GM18508 (cell line): Measurements from ENCODE around the gene ZNF157.
"Not testable (repeated sequence)": the region's sequence is repeated elsewhere in the genome, so short reads cannot be mapped to it uniquely, and the experiment has no call there.

ENCODE experiments used
- ATAC-seq: cut with Tn5 transposase; IDR thresholded peaks from one replicate; pipeline ENCODE4 v1.9.1; 2021; ENCODE audit warnings: moderate number of reproducible peaks; ENCODE audit not compliant: insufficient read depth, unreplicated experiment

The ZNF157 gene

DNA sequence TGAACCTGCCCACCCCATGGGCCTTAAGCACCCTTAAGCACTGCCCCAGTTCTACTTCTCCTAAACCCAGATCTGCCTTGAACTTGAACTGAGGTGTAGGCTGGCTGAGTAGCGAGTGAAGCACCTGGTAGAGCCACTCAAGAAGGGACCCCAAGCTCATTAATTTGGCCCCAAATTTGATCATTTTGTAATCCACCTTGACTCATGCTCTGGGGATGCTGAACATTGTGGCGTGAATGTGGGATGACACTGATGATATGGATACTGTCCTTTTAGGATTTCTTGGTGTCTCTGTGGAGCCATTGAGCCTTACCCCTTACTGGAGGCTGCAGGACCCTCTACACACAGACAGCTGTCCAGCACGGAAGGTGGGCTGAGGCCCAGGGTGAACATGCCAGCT is at the start of gene ZNF157:
TSS of gene ZNF157 (plus strand) at position 301 of the 400 bp plus-strand sequence. CDS start at position 392, 91 bp downstream.
- ATAC-seq: no peak

DNA sequence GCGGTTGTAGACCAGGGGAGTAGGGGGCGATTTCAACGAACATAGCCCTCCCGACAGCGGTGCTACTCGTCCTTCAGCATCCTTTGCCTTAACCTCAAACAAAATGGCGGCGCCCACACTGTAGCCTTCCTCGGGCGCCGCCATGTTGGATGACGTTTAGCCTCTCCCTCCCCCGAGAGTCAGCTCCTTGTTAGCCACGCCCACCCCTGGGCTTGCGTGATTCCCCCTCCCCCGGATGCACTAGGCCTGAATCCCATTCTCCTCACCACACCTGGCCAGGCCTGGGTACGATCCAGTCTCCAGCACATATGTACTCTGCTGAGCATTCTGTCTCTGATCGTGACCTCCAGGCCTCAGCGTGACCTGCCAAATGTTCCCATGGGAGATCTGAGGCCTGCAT is 49.0 kb upstream of the ZNF157 start:
- no peak for ATAC-seq

DNA sequence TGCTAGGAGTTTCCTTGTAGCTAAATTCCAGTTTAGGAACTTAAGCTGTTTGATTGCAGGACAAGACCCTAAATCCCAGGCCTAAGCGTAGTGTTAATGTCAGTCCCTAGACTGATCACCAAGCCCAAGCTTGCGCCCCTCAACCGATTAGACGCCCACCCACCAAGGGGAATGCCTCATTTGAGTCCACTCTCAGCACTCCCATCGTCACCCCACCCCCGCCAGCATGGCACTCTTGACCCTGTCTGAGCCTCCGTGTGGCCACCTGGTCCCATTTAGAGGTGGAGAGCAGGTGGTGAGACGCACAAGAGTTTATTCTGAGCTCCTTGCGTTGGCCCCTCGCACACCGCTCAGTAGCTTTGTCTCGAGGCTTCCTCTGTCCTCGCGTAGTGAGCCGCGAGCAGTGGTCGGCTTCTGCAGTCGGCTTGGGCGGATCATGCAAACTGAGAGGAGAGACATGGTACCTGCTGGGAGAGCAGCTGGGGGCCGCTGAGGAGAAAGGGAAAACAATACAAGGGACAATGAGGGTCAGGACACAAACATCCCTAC is 48.5 kb upstream of the ZNF157 start:
- ATAC-seq: no peak

DNA sequence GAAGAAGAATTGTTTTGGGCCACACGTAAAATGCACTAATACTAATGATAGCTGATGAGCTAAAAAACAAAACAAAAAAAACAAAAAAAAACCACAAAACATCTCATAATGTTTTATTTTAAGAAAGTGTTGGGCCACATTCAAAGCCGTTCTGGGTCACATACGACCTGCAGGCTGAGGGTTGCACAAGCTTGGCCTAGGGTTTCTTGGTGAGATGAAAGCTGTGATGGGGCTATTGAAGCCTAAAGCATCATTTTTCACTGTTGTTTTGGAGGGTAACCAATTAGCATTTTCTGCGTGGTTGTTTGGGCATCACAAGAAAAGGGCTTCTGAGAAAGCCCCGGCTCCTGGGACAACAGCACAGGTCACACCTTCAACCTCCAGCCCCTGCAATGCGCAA is 42.5 kb upstream of the ZNF157 start:
- ATAC-seq: no peak

DNA sequence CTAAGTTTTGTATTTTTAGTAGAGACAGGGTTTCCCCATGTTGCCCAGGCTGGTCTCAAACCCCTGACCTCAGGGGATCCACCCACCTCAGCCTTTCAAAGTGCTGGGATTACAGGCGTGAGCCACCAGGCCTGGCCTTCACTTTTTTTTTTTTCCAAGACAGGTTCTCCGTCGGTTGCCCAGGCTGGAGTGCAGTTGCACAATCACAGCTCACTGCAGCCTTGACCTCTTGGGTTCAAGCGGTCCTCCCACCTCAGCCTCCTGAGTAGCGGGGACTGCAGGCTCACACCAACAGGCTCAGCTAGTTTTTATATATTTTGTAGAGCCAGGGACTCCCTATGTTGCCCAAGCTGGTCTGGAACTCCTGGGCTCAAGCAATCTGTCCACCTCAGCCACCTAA is 37.6 kb upstream of the ZNF157 start:
- ATAC-seq: not testable (repeated sequence)

DNA sequence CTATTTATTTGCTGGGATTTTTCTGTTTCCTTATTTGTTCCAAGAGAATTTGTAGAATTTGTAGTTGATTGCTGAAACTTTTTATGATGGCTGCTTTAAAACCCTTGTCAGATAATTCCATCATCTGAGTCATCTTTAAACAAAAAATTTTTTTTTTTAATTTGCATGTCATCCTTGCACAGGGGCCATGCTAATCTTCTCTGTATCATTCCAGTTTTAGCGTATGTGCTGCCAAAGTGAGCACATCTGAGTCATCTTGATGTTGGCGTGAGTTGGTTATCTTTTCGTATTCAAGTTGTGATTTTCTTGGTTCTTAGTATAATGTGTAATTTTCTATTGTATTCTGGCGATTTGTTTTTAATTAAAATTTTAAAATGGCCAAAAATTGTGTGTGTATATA is 18.7 kb upstream of the ZNF157 start:
- no peak for ATAC-seq

DNA sequence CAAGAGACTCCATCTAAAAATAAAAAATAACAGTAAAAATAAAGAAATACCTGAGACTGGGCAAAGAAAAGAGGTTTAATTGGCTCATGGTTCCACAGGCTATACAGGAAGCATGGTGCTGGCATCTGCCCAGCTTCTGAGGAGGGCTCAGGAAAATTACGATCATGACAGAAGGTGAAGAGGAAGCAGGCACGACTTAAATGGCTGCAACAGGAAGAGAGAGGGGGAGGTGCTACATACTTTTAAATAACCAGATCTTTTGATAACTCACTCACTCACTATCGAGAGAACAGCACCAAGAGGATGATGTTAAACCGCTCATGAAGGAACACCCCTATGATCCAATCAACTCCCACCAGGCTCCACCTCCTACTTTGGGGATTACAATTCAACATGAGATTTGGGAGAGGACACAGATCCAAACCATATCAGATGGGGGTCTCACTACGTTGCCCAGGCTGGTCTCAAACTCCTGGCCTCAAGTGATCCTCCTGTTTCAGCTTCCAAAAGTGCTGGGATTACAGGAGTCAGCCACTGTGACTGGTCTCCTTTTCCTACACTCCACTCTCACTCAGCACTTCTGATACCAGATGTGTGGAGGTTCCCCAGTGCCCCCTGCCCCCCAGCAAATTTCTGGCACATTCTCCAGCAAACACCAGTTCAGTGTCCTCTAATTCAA is 11.9 kb upstream of the ZNF157 start:
- no peak for ATAC-seq

DNA sequence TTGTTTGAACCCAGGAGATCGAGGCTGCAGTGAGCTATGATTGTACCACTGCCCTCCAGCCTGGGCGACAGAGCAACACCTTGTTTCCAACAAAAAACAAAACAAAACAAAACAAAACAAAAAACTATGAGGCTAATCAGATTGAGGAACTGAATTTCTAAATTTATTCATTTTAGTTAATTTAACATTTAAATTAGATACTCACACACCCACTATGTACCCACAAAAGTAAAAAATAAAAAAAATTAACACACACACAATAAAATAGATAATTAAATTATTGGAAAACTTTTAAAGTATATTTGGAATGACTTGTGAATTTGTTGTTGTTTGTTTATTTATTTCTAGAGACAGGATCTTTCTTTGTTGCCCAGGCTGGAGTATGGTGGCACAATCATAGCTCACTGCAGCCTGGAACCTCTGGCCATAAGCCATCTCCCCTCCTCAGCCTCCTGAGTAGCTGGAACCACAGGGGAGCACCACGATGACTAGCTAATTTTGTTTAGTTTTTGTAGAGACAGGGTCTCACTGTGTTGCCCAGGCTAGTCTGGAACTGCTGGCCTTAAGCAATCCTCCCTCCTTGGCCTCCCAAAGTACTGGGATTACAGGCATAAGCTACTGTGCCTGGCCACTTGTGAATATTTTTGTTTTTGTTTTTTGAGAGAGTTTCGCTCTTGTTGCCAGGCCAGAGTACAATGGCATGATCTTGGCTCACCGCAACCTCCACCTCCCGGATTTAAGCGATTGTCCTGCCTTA is 9.8 kb upstream of the ZNF157 start:
- ATAC-seq: no peak

DNA sequence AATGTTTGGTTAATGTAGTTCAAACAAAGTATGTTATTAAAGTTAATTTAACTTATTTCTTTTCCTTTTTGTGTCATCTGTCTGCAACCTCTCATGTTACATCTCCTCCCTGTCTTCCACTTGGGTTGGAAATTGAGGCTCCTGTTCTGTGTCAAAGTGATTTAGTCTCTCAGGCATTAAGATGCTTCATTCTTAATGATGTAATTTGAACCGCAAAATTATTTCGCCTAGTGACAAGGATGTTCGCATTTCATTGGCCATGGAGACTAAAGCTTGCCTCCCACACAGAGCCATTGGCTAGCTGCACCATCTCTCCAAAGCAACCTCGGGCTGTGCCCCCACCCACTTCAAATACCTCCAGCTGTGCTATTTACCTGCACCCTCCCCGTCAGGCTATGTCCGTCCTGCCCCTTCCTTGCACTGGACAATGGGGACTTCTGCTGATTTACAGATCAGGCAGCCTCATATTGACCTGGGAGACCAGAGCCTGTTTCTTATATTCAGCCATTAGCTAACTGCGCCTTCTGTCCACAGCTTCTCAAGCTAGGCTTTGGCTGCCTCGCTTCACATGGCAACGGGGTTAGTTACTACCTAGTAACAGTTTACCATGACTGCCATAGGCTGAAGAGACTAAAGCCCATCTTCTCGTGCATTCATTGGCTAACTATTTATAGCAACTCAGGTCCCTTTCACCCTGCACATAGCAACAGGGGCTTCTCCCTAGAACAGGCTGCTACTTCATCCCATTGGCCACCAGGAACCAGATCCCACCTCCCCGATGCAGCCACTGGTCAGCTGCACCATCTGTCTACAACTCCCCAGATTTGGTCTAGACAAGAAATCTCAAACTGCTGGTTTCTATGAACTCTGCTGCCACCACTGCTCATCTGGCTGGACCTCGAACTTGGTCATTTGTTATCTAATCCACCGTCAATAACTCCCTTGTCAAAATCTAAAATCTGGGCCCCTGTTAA is 8.6 kb upstream of the ZNF157 start:
- peak; percentile 76 for ATAC-seq

DNA sequence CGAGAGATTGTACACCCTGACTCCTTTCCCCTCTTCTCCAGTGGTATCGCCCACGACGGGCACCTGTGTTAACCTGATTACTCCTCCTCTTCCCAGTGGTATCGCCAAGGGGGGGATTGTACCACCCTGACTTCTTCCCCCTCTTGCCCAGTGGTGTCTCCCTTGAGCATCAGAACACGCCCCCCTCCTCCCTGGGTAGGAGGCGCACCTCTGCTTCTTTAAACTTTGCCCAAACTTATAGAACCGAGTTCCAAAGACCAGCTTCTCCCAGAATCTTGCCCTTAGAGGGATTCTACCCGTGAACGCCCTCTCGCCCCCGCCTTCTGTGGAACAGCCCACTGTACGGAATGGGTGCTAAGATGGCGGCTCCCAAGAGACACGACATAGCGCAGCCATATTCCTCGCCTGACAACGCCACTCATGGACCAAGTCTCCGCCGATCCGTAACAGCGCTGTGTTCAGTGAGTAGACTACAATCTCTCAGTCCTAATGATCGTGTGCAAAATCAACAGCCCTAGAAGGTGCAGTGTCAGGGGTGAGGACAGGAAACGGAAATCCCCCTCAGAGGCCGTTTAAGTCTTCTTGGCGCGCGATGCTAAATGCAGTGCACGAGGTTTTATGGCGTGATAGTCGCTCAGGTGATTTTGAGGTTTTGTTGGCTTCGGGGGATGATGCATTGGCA is 4.2 kb upstream of the ZNF157 start:
- ATAC-seq: no peak

DNA sequence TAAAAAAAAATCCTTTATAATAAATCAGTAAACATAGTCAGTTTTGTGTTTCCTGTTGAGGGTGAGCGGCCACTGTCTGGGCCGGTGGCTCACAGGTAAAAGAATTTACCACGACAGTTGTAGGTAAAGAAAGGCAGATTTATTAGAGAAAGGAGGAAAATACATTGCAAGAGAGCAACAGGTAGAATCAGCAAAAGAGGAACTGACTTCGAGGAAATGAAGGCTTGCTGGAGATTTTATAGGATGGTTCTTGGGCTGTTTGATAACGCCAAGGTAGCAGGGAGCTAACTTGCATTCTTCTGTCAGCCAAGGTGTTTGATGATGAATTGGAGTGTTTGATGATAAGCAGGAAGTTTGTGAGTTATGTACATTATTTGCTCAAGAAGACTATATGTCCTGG is 2.8 kb downstream of the ZNF157 start:
- ATAC-seq: no peak

DNA sequence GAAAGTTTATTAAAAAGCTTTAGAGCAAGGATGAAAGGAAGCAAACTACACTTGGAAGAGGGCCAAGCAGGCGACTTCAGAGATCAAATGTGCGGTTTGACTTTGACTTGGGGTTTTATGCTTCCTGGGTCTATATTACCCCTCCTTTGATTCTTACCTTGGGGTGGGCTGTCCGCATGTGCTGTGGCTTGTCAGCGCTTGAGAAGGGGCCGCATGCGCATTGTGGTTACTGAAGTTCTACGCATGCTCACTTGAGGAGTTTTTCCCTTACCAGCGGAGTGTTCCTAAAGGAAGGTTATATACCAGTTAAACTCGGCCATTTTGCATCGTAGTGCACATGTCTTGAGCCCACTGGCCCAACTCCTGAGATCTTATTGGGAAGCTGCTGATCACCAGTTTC is 9.9 kb downstream of the ZNF157 start:
- no peak for ATAC-seq

DNA sequence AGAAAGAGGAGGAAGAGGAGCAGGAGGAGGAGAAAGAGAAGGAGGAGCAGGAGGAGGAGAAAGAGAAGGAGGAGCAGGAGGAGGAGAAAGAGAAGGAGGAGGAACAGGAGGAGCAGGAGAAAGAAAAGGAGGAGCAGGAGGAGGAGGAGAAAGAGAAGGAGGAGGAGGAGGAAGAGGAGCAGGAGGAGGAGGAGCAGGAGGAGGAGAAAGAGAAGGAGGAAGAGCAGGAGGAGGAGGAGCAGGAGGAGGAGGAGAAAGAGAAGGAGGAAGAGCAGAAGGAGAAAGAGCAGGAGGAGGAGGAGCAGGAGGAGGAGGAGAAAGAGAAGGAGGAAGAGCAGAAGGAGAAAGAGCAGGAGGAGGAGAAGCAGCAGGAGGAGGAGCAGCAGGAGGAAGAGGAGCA is 10.5 kb downstream of the ZNF157 start:
- not testable (repeated sequence) for ATAC-seq

DNA sequence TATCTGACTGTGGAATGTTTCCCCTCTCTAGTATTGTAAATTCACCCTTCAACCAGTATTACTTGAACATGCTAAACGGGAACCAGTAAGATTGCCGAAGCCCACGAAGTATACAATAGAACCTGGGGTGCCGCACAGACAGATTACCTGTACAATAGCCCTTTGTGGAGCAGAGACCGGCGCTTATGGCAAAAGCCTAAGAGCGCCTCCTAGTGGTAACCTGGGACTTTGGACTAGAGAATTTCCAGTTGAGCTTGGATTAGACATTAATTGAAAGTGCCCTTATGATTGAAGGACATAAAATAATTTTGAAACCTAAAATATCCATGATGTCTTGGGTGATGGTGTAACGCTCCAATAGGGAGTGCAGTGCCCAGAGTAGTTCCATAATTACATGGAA is 14.1 kb downstream of the ZNF157 start:
- ATAC-seq: no peak

DNA sequence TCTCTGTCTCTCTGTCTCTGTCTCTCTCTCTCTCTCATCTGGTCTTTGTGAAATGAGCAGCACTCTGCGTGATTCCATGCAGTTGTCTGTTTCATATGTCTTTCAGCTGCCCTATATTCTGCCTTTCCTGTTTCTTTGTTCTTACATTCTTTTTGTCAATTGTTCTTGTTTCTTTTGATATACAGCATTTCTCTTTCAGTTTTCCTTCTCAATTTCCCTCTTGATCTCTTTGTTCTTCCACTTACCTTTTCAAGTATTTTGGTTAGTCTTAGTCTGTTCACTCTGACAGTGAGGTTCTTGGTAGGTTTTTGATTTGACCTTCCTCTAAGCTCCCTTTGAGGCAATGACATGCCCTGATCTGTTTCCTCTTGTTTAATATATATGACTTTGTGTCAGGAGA is 20.4 kb downstream of the ZNF157 start:
- no peak for ATAC-seq

DNA sequence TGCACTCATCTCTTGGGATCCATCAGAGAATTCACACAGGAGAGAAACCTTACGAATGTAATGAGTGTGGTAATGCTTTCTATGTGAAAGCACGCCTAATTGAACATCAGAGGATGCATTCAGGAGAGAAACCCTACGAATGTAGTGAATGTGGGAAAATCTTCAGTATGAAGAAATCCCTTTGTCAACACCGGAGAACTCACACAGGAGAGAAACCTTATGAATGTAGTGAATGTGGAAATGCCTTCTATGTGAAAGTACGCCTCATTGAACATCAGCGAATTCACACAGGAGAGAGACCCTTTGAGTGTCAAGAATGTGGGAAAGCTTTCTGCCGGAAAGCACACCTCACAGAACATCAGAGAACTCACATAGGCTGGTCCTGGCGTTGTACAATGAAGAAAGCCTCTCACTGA is 42.8 kb downstream of the ZNF157 start:
- ATAC-seq: no peak

DNA sequence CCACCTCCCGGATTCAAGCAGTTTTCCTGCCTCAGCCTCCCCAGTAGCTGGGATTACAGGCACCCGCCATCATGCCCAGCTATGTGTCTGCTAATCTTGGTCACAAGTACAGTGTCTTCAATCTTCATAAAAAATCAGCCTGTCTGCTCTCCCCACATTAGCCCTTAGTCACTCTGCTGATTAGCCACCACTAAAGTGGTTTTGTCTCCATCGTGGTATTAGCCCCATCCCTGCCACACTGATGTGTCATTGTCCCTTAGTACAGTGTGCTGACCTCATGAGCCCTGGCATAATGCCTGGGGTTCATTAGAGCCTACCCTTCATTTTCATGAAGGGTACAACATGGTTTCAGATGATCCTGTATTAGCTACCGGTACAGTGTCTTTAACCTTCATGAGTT is 49.9 kb downstream of the ZNF157 start:
- ATAC-seq: no peak

DNA sequence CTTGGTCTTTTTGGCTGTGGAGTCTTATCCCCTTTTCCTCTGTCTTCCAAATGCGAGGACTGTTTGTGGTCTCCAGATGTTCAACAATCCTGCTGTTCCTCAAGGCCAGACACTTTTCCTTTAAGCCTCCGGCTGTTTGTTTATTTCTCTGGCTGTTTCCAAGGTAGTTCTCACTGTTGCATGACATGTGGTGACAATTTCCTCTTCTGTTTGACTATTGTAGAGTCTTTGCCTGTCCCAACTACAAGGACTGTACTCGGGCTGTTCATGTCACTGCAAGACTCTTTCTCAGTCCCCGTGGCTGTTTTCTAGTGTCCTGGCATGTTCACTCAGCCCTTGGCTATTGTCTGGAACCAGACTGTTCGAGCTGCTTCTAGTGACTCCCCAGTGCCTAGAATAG is 50.6 kb downstream of the ZNF157 start:
- ATAC-seq: no peak

DNA sequence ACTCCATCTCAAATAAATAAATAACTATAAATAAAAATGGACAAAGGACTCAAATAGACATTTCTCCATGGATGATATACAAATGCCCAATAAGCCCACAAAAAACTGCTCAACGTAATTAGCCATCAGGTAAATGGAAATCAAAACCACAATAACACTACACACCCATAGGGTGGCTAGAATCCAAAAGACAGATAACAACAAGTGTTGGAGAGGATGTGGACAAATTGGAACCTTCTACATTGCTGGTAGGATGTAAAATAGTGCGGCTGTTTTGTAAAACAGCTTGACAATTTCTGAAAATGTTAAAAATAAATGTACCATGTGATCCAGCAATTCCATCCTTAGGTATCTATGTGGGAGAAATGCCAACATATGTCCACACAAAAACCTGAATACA is 52.1 kb downstream of the ZNF157 start:
- ATAC-seq: no peak

DNA sequence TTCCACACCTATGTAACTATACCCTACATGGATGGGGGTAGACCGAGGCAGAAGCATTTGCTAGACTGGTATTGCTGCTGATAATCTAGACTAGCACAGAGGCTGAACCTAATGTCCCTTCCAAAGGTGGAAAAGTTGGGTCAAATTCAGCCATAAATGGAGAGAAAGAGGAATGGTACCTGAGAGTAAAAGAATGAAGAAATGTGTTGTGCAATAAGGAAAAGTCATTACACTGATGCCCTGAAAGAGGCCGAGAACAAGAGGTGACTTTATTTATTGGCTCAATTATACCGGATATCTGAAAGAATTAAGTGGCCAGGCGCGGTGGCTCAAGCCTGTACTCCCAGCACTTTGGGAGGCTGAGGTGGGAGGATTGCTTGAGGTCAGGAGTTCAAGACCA is 60.5 kb downstream of the ZNF157 start:
- ATAC-seq: no peak
